IMR-90 (cell line): Measurements from ENCODE around the gene INTS11.

Experiments used
- CEBPB ChIP-seq: IDR thresholded peaks from 2 replicates; pipeline ENCODE4 v1.6.1; 2012; ENCODE audit warnings: low read depth, low read length, improper control_type of control experiment
- MAFK ChIP-seq: IDR thresholded peaks from 2 replicates; pipeline ENCODE4 v1.6.1; 2012; ENCODE audit warnings: low read depth, low read length, improper control_type of control experiment
- TF ChIP-seq, protein P1 (sequence below): conservative IDR thresholded peaks from 2 replicates; pipeline ENCODE4 v1.5.1; 2012; ENCODE audit warnings: mild to moderate bottlenecking, low read depth, low read length, improper control_type of control experiment
- TF ChIP-seq, protein P2 (sequence below): fragments of 150-350 bp; IDR thresholded peaks from 2 replicates; pipeline ENCODE4 v1.6.1; 2016; ENCODE audit warnings: low read depth, mild to moderate bottlenecking, low read length, moderate library complexity, borderline replicate concordance

DNA sequence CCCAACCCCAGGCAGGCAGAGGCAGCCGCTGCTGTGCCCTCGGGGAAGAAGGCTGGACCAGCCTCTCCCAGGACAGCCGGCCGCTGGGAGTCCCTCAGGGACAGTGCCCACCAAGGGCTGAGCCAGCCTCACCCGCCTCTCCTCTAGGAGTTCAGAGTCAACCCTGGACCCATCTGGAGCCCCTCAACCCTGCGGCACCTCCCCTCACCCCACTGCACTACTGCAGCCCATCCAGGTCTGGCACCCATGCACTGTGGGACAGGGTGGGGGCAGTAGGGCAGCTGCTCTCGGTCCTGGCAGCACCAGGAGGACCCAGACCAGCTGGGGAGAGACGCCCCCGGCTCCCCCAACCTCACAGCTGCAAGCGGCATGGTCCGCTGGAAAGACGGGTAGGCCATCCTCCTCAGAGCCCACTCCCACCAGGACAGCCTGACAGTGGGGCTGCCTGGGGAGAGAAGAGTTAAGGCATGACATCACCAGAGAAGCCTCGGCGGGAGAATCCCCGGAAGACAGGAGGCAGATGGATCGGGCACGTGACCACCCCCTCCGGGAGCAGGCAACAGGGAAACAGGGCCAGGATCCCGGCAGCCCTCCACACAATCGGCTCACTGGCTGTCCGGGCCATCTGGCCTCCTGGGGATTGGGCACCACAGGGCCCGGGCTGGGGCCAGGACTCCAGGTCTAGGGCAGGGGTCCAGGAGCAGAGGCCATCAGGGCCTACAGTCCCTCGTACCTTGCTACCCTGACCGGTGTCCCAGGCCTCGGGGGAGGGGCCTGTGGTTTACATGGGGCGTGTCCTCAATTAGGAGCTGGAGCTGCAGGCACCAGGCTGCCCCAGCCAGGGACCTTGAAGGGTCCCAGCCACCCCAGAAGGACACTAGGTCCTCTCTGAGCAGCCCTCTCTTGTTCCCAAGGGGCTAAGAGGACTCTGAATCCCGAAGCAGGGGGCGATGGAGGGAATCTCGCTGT, 19.8 kb downstream of the INTS11 start:
- TF ChIP-seq, protein P1, sequence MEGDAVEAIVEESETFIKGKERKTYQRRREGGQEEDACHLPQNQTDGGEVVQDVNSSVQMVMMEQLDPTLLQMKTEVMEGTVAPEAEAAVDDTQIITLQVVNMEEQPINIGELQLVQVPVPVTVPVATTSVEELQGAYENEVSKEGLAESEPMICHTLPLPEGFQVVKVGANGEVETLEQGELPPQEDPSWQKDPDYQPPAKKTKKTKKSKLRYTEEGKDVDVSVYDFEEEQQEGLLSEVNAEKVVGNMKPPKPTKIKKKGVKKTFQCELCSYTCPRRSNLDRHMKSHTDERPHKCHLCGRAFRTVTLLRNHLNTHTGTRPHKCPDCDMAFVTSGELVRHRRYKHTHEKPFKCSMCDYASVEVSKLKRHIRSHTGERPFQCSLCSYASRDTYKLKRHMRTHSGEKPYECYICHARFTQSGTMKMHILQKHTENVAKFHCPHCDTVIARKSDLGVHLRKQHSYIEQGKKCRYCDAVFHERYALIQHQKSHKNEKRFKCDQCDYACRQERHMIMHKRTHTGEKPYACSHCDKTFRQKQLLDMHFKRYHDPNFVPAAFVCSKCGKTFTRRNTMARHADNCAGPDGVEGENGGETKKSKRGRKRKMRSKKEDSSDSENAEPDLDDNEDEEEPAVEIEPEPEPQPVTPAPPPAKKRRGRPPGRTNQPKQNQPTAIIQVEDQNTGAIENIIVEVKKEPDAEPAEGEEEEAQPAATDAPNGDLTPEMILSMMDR = no peak
- no peak for TF ChIP-seq MAFK
- TF ChIP-seq, protein P2, sequence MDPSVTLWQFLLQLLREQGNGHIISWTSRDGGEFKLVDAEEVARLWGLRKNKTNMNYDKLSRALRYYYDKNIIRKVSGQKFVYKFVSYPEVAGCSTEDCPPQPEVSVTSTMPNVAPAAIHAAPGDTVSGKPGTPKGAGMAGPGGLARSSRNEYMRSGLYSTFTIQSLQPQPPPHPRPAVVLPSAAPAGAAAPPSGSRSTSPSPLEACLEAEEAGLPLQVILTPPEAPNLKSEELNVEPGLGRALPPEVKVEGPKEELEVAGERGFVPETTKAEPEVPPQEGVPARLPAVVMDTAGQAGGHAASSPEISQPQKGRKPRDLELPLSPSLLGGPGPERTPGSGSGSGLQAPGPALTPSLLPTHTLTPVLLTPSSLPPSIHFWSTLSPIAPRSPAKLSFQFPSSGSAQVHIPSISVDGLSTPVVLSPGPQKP = no peak
- no peak for TF ChIP-seq CEBPB
